K562 (cell line): ENCODE measurements around the gene CELSR2. TPM values are rescaled to one million over a fixed set of nuclear protein-coding genes. Genes with fewer than 3 reads are reported as not detected.

Experiments used
- CBFA2T2 ChIP-seq: fragments of 450-650 bp; conservative IDR thresholded peaks from 2 replicates; pipeline ENCODE4 v1.6.1; 2017; ENCODE audit warnings: mild to moderate bottlenecking
- ETV1 ChIP-seq: fragments of 450-650 bp; conservative IDR thresholded peaks from 2 replicates; pipeline ENCODE4 v1.6.1; 2016; ENCODE audit warnings: missing genetic modification characterization, control low read depth, low read depth, missing compliant biosample characterization
- EZH2 ChIP-seq: IDR thresholded peaks from 2 replicates; pipeline ENCODE4 v1.6.1; 2012; ENCODE audit warnings: low read depth, mild to moderate bottlenecking, inconsistent platforms, low read length, borderline replicate concordance
- GTF2A2 ChIP-seq: IDR thresholded peaks from 2 replicates; pipeline ENCODE4 v1.6.1; 2016; ENCODE audit warnings: mild to moderate bottlenecking, missing genetic modification characterization, missing compliant biosample characterization
- HDAC2 ChIP-seq: fragments of 450-650 bp; IDR thresholded peaks from 2 replicates; pipeline ENCODE4 v1.6.1; 2016; ENCODE audit warnings: mild to moderate bottlenecking
- HEY1 ChIP-seq: fragments of 250-450 bp; sonication (Bioruptor Pico); IDR thresholded peaks from 2 replicates; pipeline ENCODE4 v1.5.0; 2020; ENCODE audit warnings: mild to moderate bottlenecking, moderate library complexity, borderline replicate concordance
- MNT ChIP-seq, 2 experiments: fragments of 450-650 bp; conservative IDR thresholded peaks; 2 replicates each; pipeline ENCODE4 v1.6.1; 2017; ENCODE audit warnings: mild to moderate bottlenecking in 2 of 2, moderate library complexity in 2 of 2
- NFYB ChIP-seq: IDR thresholded peaks from 2 replicates; pipeline ENCODE4 v1.6.1; 2011; ENCODE audit warnings: mild to moderate bottlenecking, moderate library complexity; ENCODE audit not compliant: insufficient read length; ENCODE audit errors: extremely low read depth
- NR4A1 ChIP-seq, 2 experiments: fragments of 250-450 bp in 1 of 2; fragments of 450-650 bp in 1 of 2; sonication (Bioruptor Pico) in 1 of 2; IDR thresholded peaks; 2 replicates each; pipeline versions ENCODE4 v1.4.0 to v1.6.1; 2016 to 2020; ENCODE audit warnings: mild to moderate bottlenecking in 2 of 2, missing compliant biosample characterization in 1 of 2, missing genetic modification characterization in 1 of 2, moderate library complexity in 1 of 2
- PHTF2 ChIP-seq: fragments of 250-450 bp; sonication (Bioruptor Pico); IDR thresholded peaks from 2 replicates; pipeline ENCODE4 v1.5.0; 2021; ENCODE audit warnings: mild to moderate bottlenecking
- SIN3A ChIP-seq, 2 experiments: fragments of 150-350 bp in 1 of 2; IDR thresholded peaks; 2 replicates each; pipeline ENCODE4 v1.6.1; 2011 to 2016; ENCODE audit warnings: borderline replicate concordance in 2 of 2, low read depth in 2 of 2, low read length in 2 of 2, mild to moderate bottlenecking in 2 of 2, moderate library complexity in 2 of 2; ENCODE audit not compliant: control insufficient read depth in 1 of 2
- SRSF3 ChIP-seq: fragments of 200-400 bp; formaldehyde crosslinking; IDR thresholded peaks from 2 replicates; pipeline ENCODE4 v1.6.1; 2016; ENCODE audit warnings: mild to moderate bottlenecking, low read length, moderate library complexity; ENCODE audit not compliant: insufficient read depth
- TCFL5 ChIP-seq: fragments of 250-450 bp; sonication (Bioruptor Pico); conservative IDR thresholded peaks from 2 replicates; pipeline ENCODE4 v1.6.1; 2021; ENCODE audit warnings: mild to moderate bottlenecking, moderate library complexity, matching md5 sums
- TFAM ChIP-seq: fragments of 250-450 bp; sonication (Bioruptor Pico); conservative IDR thresholded peaks from 2 replicates; pipeline ENCODE4 v1.5.0; 2021; ENCODE audit warnings: mild to moderate bottlenecking, moderate library complexity
- TRIM28 ChIP-seq: fragments of 450-650 bp; IDR thresholded peaks from 2 replicates; pipeline ENCODE4 v1.6.1; 2017
- YBX1 ChIP-seq: fragments of 450-650 bp; IDR thresholded peaks from 2 replicates; pipeline ENCODE4 v1.7.1; 2016; ENCODE audit warnings: mild to moderate bottlenecking
- ZEB2 ChIP-seq: fragments of 450-650 bp; IDR thresholded peaks from 2 replicates; pipeline ENCODE4 v1.6.1; 2016
- polyA plus RNA-seq, 8 experiments: library from polyadenylated mRNA; depleted of rRNA in 4 of 8; stranded (reverse) in 5 of 8; unstranded in 3 of 8; fragments of >200 nt; fragmentation: Nextera tagmentation in 2 of 8; fragmentation: Illumina TruSeq in 1 of 8; extraction: Ambion mirVana in 2 of 8; extraction: Trizol in 1 of 8; gene quantifications; 2 replicates each; pipeline versions ENCODE4 v1.2.1 to v1.2.3, GENCODE V29; 2011 to 2014; ENCODE audit warnings: inconsistent platforms in 1 of 8, missing spikeins in 1 of 8
- total RNA-seq, 7 experiments: library from RNA; depleted of rRNA in 6 of 7; stranded (reverse); fragments of >200 nt in 6 of 7; fragmentation: Illumina TruSeq in 2 of 7; extraction: Trizol in 2 of 7; gene quantifications; 2 replicates each; pipeline versions ENCODE4 v1.2.1 to v1.2.3, GENCODE V29; 2011 to 2021; ENCODE audit warnings: low replicate concordance in 1 of 7
- TF ChIP-seq, protein P1 (sequence below): IDR thresholded peaks from 2 replicates; pipeline ENCODE4 v1.6.1; 2011; ENCODE audit warnings: borderline replicate concordance, low read depth, mild to moderate bottlenecking, moderate library complexity, low read length; ENCODE audit not compliant: insufficient read depth, poor library complexity, severe bottlenecking
- TF ChIP-seq, protein P2 (sequence below): fragments of 250-450 bp; sonication (Bioruptor Pico); IDR thresholded peaks from 2 replicates; pipeline ENCODE4 v1.4.0; 2020; ENCODE audit warnings: mild to moderate bottlenecking, moderate library complexity

Gene CELSR2
- total and polyA plus RNA-seq, 9 of the 15 experiments (the other 6 are each of a cell fraction or from before 2014, with no cell fraction given), result 0.31 to 21.9 (median 4.2) TPM

DNA sequence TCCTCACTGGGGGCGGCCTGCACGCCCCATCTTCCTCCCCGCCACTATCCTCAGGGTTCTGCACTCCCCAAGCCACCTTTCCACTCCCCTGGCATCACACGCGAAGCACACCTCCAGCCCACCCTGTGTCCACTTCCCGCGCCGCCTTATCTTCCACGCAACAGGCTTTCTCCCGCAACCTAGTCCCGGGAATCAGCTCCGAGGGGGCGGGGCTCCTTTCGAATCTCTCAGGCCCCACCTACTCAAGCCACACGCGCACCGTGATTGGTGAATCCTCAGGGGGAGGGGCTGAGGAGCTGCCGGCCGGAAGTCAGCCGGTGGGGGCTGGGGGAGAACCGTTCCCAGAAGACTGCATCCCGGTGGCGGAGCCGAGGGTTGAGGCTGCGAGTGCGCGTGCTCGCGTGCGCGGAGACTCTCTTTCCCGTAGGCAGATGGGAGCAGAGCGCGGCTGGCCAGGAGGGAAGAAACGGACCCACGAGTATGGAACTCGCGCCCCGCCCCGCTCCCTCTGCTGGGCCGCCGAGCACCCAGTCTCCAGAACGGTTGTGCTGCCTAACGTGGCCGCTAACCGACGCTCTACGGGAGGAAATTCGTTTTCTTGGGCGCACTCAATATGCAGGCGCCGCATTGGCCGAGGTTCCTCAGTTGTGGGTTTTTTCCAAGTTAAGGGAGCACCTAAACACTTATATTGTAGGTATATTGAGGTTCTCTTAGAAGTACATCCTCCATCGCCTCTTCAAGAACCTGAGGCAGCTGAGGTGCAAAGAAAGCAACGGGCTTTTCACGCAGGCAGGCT, 33.8 kb downstream of the CELSR2 start, which contains the start of gene PSRC1 (continued):
- peak; percentile 82 to 94 for TF ChIP-seq MNT (conservative IDR thresholded peaks at IDR 0.05)
- peak; percentile 54; the same call in 1 of the 2 replicates for TF ChIP-seq NR4A1 (CRISPR knock-in tag; IDR thresholded peaks at IDR 0.05)
- peak; percentile 17; the same call in 1 of the 2 replicates for TF ChIP-seq NR4A1 (tag; IDR thresholded peaks at IDR 0.05)
- TF ChIP-seq HDAC2, result peak; percentile 94
- peak; percentile 68 to 90; a peak in 3 of 4 replicates for TF ChIP-seq SIN3A (IDR thresholded peaks at IDR 0.05; ENCODE audit: borderline replicate concordance in 2 of 2, control insufficient read depth in 1 of 2, low read depth in 2 of 2, low read length in 2 of 2)
- TF ChIP-seq, protein P1, sequence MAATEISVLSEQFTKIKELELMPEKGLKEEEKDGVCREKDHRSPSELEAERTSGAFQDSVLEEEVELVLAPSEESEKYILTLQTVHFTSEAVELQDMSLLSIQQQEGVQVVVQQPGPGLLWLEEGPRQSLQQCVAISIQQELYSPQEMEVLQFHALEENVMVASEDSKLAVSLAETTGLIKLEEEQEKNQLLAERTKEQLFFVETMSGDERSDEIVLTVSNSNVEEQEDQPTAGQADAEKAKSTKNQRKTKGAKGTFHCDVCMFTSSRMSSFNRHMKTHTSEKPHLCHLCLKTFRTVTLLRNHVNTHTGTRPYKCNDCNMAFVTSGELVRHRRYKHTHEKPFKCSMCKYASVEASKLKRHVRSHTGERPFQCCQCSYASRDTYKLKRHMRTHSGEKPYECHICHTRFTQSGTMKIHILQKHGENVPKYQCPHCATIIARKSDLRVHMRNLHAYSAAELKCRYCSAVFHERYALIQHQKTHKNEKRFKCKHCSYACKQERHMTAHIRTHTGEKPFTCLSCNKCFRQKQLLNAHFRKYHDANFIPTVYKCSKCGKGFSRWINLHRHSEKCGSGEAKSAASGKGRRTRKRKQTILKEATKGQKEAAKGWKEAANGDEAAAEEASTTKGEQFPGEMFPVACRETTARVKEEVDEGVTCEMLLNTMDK, result peak; percentile 49
- TF ChIP-seq SRSF3, result no peak
- TF ChIP-seq ZEB2, result peak; percentile 78
- no peak for TF ChIP-seq TRIM28
- peak; percentile 24 for TF ChIP-seq NFYB
- no peak for TF ChIP-seq CBFA2T2
- no peak for TF ChIP-seq YBX1
- TF ChIP-seq, protein P2, sequence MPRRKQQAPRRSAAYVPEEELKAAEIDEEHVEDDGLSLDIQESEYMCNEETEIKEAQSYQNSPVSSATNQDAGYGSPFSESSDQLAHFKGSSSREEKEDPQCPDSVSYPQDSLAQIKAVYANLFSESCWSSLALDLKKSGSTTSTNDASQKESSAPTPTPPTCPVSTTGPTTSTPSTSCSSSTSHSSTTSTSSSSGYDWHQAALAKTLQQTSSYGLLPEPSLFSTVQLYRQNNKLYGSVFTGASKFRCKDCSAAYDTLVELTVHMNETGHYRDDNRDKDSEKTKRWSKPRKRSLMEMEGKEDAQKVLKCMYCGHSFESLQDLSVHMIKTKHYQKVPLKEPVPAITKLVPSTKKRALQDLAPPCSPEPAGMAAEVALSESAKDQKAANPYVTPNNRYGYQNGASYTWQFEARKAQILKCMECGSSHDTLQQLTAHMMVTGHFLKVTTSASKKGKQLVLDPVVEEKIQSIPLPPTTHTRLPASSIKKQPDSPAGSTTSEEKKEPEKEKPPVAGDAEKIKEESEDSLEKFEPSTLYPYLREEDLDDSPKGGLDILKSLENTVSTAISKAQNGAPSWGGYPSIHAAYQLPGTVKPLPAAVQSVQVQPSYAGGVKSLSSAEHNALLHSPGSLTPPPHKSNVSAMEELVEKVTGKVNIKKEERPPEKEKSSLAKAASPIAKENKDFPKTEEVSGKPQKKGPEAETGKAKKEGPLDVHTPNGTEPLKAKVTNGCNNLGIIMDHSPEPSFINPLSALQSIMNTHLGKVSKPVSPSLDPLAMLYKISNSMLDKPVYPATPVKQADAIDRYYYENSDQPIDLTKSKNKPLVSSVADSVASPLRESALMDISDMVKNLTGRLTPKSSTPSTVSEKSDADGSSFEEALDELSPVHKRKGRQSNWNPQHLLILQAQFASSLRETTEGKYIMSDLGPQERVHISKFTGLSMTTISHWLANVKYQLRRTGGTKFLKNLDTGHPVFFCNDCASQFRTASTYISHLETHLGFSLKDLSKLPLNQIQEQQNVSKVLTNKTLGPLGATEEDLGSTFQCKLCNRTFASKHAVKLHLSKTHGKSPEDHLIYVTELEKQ (CRISPR knock-in tag), result no peak
- TF ChIP-seq TFAM (CRISPR knock-in tag), result no peak
- no peak for TF ChIP-seq EZH2
- TF ChIP-seq ETV1 (tag), result peak; percentile 98
- TF ChIP-seq TCFL5 (CRISPR knock-in tag), result no peak
- no peak for TF ChIP-seq HEY1 (CRISPR knock-in tag)
- no peak for TF ChIP-seq PHTF2 (CRISPR knock-in tag)
- TF ChIP-seq GTF2A2, result no peak
